Keratinocyte (primary cell): ENCODE data around the gene FMN2.

Experiments used
- CTCF ChIP-seq, 3 experiments: IDR thresholded peaks in 1 of 3; conservative IDR thresholded peaks in 1 of 3; optimal IDR thresholded peaks in 1 of 3; 2 replicates in 2 of 3; 3 replicates in 1 of 3; pipeline versions ENCODE3 to v1.5.1; 2011; ENCODE audit warnings: low read length in 3 of 3, mild to moderate bottlenecking in 3 of 3, moderate library complexity in 2 of 3, control low read depth in 1 of 3, inconsistent platforms in 1 of 3; ENCODE audit not compliant: insufficient read depth in 2 of 3; ENCODE audit errors: extremely low read depth in 1 of 3
- EZH2 ChIP-seq: IDR thresholded peaks from one replicate; pipeline ENCODE4 v1.6.1; 2012; ENCODE audit warnings: inconsistent platforms, mild to moderate bottlenecking, low read length, moderate library complexity

- TF ChIP-seq CTCF (optimal IDR thresholded peaks at IDR 0.05 in 1 of 3, IDR thresholded peaks at IDR 0.05 in 1 of 3, conservative IDR thresholded peaks at IDR 0.05 in 1 of 3; ENCODE audit: extremely low read depth in 1 of 3, insufficient read depth in 2 of 3, low read length in 3 of 3) = no peak
- TF ChIP-seq EZH2 = no peak
These were observed 246.1 kb downstream of the FMN2 start for GRCh38 chr1:240337781-240338180.
